ENCODE results near the gene MIOX. TPM values are rescaled to one million over a fixed set of nuclear protein-coding genes. Genes with fewer than 3 reads are reported as not detected.
"Not testable (repeated sequence)": the region's sequence is repeated elsewhere in the genome, so short reads cannot be mapped to it uniquely, and the experiment has no call there.

Gene MIOX
- total RNA-seq, 1 donor from 2014 or later = 0.98 TPM

DNA sequence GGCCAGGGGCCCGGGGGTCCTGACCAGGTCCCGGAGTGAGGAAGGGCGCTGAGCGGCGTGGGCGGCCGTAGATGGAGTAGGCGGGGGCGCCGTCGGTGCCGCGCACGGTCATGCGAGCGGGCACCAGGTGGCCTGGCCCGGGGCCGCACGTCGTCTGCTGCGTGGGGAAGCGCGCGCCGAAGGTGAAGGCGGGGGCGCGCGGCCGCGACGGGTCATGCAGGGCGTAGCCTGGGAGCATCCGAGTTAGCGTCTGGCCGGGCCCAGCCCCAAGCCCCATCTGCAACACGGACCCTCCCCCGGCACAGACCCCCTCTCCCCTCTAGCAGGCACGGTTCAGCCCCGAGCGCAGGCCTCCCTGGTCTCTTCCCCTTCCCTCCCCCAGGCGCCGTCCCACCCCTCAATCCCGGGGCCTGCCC lies 44.9 kb downstream of the MIOX start:
- Mint-ChIP-seq H3K36me3 (ENCODE audit: insufficient read depth) (no peaks in the 10 kb centered on the region), H3K27ac (no peak overlapping the region), H3K9me3 (ENCODE audit: low read depth) (no peaks in the 10 kb centered on the region), H3K4me1 (ENCODE audit: low read depth) (peaks cover 14% of the 10 kb centered on the region), H3K4me3 (ENCODE audit: low read depth) (no peak overlapping the region), H3K27me3 (peaks cover 39% of the 10 kb centered on the region)
- no peak for DNase-seq (ENCODE audit: low spot score, unreplicated experiment)
- no peak for TF ChIP-seq CTCF (IDR thresholded peaks at IDR 0.05; ENCODE audit: unreplicated experiment)

GRCh38 chr22:50531962-50532674 lies 45.5 kb downstream of the MIOX start:
- Mint-ChIP-seq H3K27ac (no peak overlapping the region), H3K4me1 (ENCODE audit: low read depth) (peaks cover 11% of the 10 kb centered on the region), H3K9me3 (ENCODE audit: low read depth) (no peaks in the 10 kb centered on the region), H3K36me3 (ENCODE audit: insufficient read depth) (no peaks in the 10 kb centered on the region), H3K4me3 (ENCODE audit: low read depth) (peak overlapping the region; percentile 57), H3K27me3 (peaks cover 39% of the 10 kb centered on the region)
- no peak for DNase-seq (ENCODE audit: low spot score, unreplicated experiment)
- TF ChIP-seq CTCF (IDR thresholded peaks at IDR 0.05; ENCODE audit: unreplicated experiment) = no peak

GRCh38 chr22:50532824-50533796 lies 46.5 kb downstream of the MIOX start:
- H3K9me3 Mint-ChIP-seq (ENCODE audit: low read depth) = no peaks in the 10 kb centered on the region
- no peaks in the 10 kb centered on the region for H3K36me3 Mint-ChIP-seq (ENCODE audit: insufficient read depth)
- H3K27me3 Mint-ChIP-seq = peaks cover 39% of the 10 kb centered on the region
- TF ChIP-seq CTCF (IDR thresholded peaks at IDR 0.05; ENCODE audit: unreplicated experiment) = no peak
- peak overlapping the region; percentile 57 for H3K4me3 Mint-ChIP-seq (ENCODE audit: low read depth)
- H3K4me1 Mint-ChIP-seq (ENCODE audit: low read depth) = peaks cover 10% of the 10 kb centered on the region
- H3K27ac Mint-ChIP-seq = peak overlapping the region; percentile 83
- DNase-seq (ENCODE audit: low spot score, unreplicated experiment) = no peak

- H3K9me3 Mint-ChIP-seq (ENCODE audit: low read depth); H3K4me1 Mint-ChIP-seq (ENCODE audit: low read depth); DNase-seq (ENCODE audit: low spot score, unreplicated experiment); H3K36me3 Mint-ChIP-seq (ENCODE audit: insufficient read depth); H3K4me3 Mint-ChIP-seq (ENCODE audit: low read depth); H3K27ac Mint-ChIP-seq: not testable (repeated sequence)
- H3K27me3 Mint-ChIP-seq = peaks cover 34% of the 10 kb centered on the region
Measured at GRCh38 chr22:50533856-50534711, 47.4 kb downstream of the MIOX start.

- no peak for DNase-seq (ENCODE audit: low spot score, unreplicated experiment)
- no peak overlapping the region for H3K4me3 Mint-ChIP-seq (ENCODE audit: low read depth)
- H3K27ac Mint-ChIP-seq = no peak overlapping the region
- H3K9me3 Mint-ChIP-seq (ENCODE audit: low read depth) = no peaks in the 10 kb centered on the region
- no peak for TF ChIP-seq CTCF (IDR thresholded peaks at IDR 0.05; ENCODE audit: unreplicated experiment)
- no peaks in the 10 kb centered on the region for H3K36me3 Mint-ChIP-seq (ENCODE audit: insufficient read depth)
- peaks cover 10% of the 10 kb centered on the region for H3K4me1 Mint-ChIP-seq (ENCODE audit: low read depth)
- peaks cover 34% of the 10 kb centered on the region for H3K27me3 Mint-ChIP-seq
Measured at GRCh38 chr22:50535113-50535512, 48.5 kb downstream of the MIOX start.
